COLO668 (cell line): ENCODE measurements around the gene ENOSF1.
A peak's percentile ranks its signal among the peaks of the same experiment; 100 is the strongest.

ENCODE experiments used
- DNase-seq: peaks from one replicate; lab custom pipeline; 2025; ENCODE audit not compliant: unreplicated experiment; lab: John Stamatoyannopoulos, UW

Gene ENOSF1

DNA sequence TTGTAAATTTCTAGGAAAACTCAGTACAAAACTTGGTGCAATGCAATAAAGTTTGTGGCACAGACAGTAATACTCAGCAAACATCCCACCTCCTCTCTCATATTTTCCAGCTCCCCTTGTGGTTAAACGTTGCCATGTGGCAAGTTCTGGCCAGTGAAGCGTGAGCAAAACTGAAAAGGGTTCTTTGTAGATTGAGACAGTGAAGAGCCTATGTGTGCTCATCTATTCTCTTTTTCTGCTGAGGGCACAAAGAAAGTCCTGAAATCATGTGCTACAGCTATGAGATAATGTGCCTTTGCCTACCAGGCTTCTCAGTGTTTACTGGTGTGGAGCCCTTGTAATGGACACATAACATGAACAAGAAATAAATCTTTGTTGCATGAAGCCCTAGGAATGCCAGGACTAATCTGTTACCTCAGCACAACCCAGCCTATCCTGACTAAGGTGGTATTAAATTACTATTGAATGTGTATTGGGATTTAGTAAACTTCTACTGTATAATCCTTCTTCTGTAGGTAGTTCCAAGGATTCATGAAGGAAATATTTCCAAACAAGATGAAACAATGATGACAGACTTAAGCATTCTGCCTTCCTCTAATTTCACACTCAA lies 67.9 kb downstream of the ENOSF1 start:
- DNase-seq: no peak

- no peak for DNase-seq
Observed at GRCh38 chr18:641224-641623, 71.2 kb downstream of the ENOSF1 start.

DNA sequence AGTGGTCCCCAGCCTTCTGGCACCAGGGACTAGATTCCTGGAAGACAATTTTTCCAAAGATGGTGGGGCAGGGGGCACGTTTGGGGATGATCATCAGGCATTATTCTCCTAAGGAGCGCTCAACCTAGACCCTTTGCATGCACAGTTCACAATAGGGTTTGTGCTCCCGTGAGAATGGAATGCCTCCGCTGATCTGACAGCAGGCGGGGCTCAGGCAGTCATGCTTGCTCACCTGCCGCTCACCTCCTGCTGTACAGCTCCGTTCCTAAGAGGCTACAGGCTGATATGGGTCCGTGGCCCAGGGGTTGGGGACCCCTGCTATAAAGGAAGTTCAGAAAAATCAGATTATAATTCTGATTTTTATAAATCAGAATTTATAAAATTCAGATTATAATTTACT lies 77.3 kb downstream of the ENOSF1 start:
- no peak for DNase-seq

DNA sequence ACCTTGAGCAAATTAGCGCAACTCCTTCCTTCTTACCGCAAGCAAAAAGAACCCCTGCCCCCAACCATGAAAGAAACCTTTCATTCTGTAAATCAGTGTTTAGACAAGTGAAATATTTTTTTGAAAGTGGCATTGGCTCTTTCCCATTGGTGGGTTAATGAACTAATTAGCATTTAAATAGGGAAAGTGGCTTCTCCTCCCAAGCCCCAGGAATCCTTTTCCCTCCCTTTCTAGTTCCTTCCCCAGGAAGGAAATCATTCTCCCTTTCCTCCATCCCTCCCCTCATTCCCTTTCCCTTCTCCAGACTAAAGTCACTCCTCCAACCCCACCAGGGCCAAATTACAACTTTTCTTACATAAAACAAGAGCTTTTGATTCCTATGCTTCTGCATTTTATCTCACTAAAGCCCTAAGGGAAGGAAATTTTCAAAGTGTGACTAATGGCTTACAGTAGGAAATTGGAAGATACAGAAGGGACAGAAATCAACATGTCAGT lies 77.8 kb downstream of the ENOSF1 start:
- DNase-seq: no peak

DNA sequence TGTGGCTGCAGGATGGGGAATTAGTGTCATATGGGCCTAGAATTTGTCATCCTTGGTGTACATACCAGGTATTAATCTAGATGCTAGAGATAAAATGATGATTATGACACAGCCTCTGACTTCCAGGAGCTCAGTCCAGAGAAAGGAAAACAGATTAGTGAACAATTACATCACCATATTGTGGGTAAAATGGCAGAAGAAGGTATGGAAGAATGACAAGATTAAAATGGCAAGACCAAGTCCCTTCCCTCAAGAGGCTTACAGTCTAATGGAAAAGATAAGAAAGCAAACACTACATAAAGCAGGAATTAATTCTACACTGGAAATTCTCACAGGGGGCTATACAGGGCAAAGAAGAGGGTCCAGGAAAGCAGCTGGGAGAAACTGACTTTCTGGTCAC lies 80.9 kb downstream of the ENOSF1 start:
- no peak for DNase-seq

DNA sequence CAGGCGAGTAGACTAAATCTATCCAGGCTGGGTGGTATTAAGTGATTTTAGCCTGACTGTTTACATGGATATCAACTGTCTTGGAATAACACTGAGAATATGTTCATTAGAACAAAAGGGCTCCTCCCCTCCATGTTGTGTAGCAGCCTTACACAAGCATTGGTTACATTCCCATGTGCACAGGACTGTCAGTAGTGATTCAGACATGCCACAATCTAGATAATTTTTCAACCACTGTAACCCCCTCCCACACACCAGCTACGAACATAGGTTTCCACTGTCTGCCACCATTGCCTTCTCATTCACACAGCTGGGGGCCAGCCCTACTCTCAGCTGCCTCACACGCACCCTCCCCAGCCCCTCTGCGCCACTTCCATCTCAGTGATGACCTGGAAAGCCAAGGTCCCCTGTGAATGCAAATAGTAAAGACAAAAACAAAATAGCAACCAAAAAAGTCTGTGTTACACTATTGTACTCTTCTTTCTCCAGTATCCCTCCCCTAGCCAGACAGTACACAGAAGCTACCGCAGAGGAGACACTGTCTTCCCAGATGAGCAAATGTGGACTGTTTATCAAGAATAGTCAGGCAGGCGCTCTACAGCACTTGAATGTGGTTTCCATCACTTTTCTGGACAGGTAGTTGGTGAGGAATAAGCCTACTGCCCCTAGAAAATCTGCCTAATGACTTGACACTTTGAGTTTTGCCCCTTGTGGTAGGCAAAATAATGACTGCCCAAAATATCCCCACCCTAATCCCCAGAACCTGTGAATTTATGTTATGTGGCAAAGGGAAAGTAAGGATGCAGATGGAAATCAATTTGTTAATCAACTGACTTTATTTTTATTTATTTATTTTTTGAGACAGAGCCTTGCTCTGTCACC lies 82.9 kb downstream of the ENOSF1 start:
- DNase-seq: no peak

DNA sequence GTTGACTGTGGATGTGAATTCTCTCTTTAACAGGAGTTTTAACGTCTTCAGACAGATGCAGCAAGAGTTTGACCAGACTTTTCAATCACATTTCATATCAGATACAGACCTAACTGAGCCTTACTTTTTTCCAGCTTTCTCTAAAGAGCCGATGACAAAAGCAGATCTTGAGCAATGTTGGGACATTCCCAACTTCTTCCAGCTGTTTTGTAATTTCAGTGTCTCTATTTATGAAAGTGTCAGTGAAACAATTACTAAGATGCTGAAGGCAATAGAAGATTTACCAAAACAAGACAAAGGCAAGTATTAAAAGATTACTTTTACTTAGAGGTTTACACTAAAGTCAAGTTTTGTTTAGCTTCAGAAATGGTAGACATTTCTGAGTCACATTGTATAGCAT lies 85.2 kb downstream of the ENOSF1 start:
- no peak for DNase-seq

DNA sequence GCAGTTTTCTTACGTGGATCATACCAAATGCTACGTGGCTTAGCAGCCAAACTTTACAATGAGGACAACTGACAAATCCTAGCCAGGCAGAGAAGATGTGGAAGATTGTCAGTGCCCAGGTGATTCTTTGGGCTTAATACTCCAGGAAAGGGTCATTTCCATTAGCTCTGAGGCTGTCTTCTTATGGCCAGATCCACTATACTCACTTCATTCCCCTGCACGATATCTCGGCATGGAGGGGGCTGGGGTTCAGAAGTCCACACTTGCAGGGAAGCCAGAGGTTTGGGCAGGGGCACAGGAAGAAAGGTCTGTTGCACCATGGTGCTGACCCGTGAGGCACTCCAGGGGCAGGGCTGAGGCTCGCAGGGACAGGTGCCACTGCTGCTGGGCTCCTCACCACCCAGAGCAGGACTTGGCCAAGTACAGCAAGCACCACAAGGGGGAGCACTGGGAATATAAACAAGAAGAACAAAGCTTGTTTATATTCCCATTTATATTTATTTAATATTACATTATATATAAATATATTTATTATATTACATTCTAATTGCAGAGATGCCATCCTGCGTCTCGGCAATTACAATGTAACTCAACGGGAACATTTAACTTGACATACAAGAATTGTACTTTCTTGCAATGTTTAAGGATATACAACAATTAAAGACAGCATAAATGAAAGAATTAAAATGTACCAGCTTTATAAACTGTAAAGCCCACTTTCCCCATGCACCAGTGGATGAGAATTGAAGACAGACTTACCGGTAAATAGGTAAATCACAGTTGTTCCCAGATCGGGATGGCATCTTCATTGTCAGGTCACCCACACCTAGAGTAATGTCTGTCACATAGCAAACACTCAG lies 88.4 kb downstream of the ENOSF1 start:
- DNase-seq: peak; percentile 82

DNA sequence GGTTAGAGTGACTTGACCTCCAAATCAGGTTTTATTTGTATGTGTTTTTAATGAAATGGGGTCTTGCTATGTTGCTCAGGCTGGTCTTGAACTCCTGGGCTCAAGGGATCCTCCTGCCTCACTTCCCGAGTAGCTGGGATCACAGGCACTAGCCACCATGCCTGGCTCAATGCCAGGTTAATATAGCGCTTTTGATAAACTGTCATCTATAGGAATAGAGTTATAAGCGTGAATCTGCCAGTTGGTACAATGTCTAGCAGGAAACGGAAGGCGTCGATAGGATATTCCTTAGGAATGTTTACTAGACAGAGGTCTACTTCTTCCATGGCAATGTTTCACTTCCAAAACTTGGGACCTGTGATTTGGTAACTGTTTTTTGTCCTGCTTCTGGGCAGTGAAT lies 90.1 kb downstream of the ENOSF1 start:
- DNase-seq: no peak

- DNase-seq: no peak
Observed at GRCh38 chr18:621291-622043, 91.0 kb downstream of the ENOSF1 start.
